Kidney epithelial cell (primary cell): ENCODE data around the gene AMPD3. TPM values are rescaled to one million over a fixed set of nuclear protein-coding genes. Genes with fewer than 3 reads are reported as not detected.

ENCODE experiments used
- DNase-seq: peaks from one replicate; pipeline ENCODE4 v3.0.0-alpha.2; 2010; ENCODE audit warnings: low read depth
- H3K27me3 ChIP-seq: 2 replicates; pipeline ENCODE4 v1.6.0; 2011; ENCODE audit warnings: low read length; ENCODE audit not compliant: control insufficient read depth, insufficient read depth
- H3K36me3 ChIP-seq: 2 replicates; pipeline ENCODE4 v1.5.1; 2011; ENCODE audit warnings: low read length; ENCODE audit not compliant: control insufficient read depth, insufficient read depth
- H3K4me3 ChIP-seq: 2 replicates; pipeline ENCODE4 v1.5.1; 2011; ENCODE audit warnings: low read depth, mild to moderate bottlenecking, control low read depth, low read length
- CTCF ChIP-seq: IDR thresholded peaks from 2 replicates; pipeline ENCODE4 v1.5.1; 2011; ENCODE audit warnings: mild to moderate bottlenecking, moderate library complexity, low read length, control low read depth, inconsistent platforms; ENCODE audit not compliant: insufficient read depth, poor library complexity, severe bottlenecking
- total RNA-seq: library from RNA; depleted of rRNA; stranded (reverse); fragments of >200 nt; gene quantifications from 2 replicates; pipeline ENCODE4 v1.2.3, GENCODE V29; 2015

AMPD3 gene
- total RNA-seq, 1 donor from 2014 or later, result 6.6 TPM

DNA sequence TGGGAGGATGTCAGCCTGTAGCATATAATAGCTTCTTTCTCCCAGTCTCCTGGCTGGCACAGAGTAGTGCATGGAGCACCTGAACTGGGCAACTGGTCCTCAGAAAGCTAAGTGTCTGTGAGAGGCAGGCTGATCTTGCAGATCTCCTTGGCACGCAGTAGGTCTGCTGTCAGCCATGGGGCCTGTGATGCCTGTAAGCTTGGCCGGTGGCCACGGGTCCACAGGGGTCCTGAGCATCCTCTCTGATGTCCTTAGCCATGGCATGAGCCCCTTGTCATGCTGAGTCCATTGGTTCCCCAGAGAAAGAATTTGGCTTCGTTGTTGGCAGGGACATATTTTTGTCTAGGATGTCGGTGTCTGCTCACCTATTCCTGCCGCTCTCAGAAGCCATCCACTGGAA, 25.0 kb downstream of the AMPD3 start:
- no peak for TF ChIP-seq CTCF
- H3K27me3 ChIP-seq, result no peaks in the 10 kb centered on the region
- no peaks in the 10 kb centered on the region for H3K36me3 ChIP-seq
- DNase-seq, result no peak
- H3K4me3 ChIP-seq, result no peak overlapping the region

DNA sequence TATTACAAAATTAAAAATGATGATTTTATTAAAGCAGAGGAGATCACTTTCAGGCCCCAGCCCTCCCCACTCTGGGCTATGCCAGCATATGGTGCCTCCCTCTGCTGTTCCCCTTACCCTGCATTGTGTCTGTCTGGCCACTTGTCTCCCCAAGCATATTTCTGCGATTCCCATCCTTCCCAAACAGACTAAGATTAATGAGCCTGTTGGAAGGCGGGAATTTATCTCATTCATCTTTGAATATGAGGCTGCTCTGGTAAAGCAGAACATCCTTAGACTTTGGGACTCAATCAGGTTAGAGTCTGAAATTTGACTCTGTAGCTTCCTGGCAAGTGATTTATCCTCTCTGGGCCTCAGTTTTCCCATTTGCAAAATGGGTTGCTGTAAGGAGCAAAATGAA, 25.7 kb downstream of the AMPD3 start:
- no peak for DNase-seq
- H3K4me3 ChIP-seq, result no peak overlapping the region
- TF ChIP-seq CTCF, result no peak
- H3K27me3 ChIP-seq, result no peaks in the 10 kb centered on the region
- no peaks in the 10 kb centered on the region for H3K36me3 ChIP-seq

DNA sequence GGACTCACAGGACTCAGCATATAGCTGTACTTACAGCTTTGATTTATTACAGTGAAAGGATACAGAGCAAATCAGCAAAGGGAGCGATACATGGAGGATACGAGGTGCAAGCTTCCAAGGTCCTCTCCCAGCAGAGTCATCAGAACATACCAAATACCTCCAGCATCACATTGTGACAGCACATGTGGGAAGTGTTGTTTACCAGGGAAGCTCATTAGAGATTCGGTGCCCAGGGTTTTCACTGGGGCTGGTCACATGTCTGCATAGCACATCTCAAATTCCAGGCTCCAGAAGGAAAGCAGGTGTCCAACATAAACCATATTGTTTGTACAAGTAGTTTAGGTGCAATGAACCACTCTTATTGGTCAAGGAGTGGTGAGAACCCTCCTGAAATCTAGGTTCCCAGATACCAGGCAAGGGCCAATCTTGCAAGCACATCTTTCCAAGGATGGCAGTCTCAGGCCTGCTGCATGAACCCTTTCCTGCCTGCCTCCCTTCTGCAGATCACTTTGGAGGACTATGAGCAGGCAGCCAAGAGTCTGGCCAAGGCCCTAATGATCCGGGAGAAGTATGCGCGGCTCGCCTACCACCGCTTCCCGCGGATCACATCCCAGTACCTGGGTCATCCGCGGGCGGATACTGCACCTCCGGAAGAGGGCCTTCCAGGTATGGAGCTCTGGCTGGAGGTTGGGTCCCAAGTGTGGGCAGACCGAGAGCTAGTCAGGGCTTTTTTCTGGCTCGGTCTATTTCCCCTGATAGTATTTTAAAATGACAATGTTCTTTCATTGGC, 26.7 kb downstream of the AMPD3 start:
- no peak for TF ChIP-seq CTCF
- H3K36me3 ChIP-seq, result no peaks in the 10 kb centered on the region
- no peak overlapping the region for H3K4me3 ChIP-seq
- no peaks in the 10 kb centered on the region for H3K27me3 ChIP-seq
- DNase-seq, result no peak

DNA sequence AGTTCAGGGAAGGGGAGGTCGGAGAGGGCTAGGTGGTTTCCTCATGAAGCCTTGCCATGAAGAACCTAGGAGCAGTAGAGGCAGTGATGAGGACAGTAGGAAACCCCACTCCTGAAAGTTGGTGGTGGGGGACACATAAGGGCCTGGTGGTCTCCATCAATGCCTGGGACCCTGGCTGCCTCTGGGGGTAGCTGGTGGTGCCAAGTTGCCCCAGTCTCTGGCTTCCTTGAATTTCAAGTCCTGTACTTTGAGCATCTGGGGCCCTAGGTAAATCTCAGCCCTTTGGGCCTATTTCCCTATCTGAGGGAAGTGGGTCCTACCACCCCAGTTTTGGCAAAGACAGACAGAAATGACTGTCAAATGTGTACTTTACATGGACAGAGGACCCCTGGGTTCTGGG, 28.1 kb downstream of the AMPD3 start:
- no peak for TF ChIP-seq CTCF
- H3K36me3 ChIP-seq, result no peaks in the 10 kb centered on the region

GRCh38 chr11:10483584-10483983, 28.5 kb downstream of the AMPD3 start:
- DNase-seq, result no peak
- Histone ChIP-seq H3K36me3 (no peaks in the 10 kb centered on the region), H3K4me3 (no peak overlapping the region), H3K27me3 (no peaks in the 10 kb centered on the region)
- TF ChIP-seq CTCF, result no peak

More for the DNA sequence above, 28.1 kb downstream of the AMPD3 start:
- Histone ChIP-seq H3K4me3 (no peak overlapping the region), H3K27me3 (no peaks in the 10 kb centered on the region)
- DNase-seq, result no peak
